Sigmoid colon (tissue), 4 donors: ENCODE results near the gene HOXB9.

Source experiments
- EP300 ChIP-seq, 4 donors: sonication (generic); formaldehyde crosslinking; IDR thresholded peaks; one replicate each; pipeline ENCODE4 v1.6.1; 2017; ENCODE audit warnings: antibody characterized with exemption in 4 of 4
- POLR2A ChIP-seq, 2 donors: fragments of 450-650 bp; IDR thresholded peaks; one replicate each; pipeline ENCODE4 v1.6.1; 2016; ENCODE audit warnings: antibody characterized with exemption in 2 of 2, mild to moderate bottlenecking in 2 of 2, moderate library complexity in 2 of 2
- TF ChIP-seq, protein P1 (sequence below), 4 experiments: fragments of 450-650 bp in 3 of 4; fragments of 200-600 bp in 1 of 4; IDR thresholded peaks; one replicate each; pipeline ENCODE4 v1.5.1; 2016 to 2019; ENCODE audit warnings: antibody characterized with exemption in 4 of 4, mild to moderate bottlenecking in 3 of 4, moderate library complexity in 2 of 4

- no peak for TF ChIP-seq EP300 (IDR thresholded peaks at IDR 0.05)
- TF ChIP-seq, protein P1, sequence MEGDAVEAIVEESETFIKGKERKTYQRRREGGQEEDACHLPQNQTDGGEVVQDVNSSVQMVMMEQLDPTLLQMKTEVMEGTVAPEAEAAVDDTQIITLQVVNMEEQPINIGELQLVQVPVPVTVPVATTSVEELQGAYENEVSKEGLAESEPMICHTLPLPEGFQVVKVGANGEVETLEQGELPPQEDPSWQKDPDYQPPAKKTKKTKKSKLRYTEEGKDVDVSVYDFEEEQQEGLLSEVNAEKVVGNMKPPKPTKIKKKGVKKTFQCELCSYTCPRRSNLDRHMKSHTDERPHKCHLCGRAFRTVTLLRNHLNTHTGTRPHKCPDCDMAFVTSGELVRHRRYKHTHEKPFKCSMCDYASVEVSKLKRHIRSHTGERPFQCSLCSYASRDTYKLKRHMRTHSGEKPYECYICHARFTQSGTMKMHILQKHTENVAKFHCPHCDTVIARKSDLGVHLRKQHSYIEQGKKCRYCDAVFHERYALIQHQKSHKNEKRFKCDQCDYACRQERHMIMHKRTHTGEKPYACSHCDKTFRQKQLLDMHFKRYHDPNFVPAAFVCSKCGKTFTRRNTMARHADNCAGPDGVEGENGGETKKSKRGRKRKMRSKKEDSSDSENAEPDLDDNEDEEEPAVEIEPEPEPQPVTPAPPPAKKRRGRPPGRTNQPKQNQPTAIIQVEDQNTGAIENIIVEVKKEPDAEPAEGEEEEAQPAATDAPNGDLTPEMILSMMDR (IDR thresholded peaks at IDR 0.05): no peak
- no peak for TF ChIP-seq POLR2A (IDR thresholded peaks at IDR 0.05)
These were observed 20.7 kb downstream of the HOXB9 start for GRCh38 chr17:48605409-48605919.
